NCI-H226 (cell line): Measurements from ENCODE around the gene ADGRL3.
A peak's percentile ranks its signal among the peaks of the same experiment; 100 is the strongest.
"Not testable (repeated sequence)": the region's sequence is repeated elsewhere in the genome, so short reads cannot be mapped to it uniquely, and the experiment has no call there.

Experiments used
- DNase-seq: peaks from one replicate; pipeline ENCODE4 v3.0.0-alpha.2; 2015

Gene ADGRL3

GRCh38 chr4:61207156-61207555, 7.0 kb downstream of the ADGRL3 start:
- not testable (repeated sequence) for DNase-seq

- DNase-seq = no peak
Measured at GRCh38 chr4:61210186-61210939, 10.2 kb downstream of the ADGRL3 start.

DNA sequence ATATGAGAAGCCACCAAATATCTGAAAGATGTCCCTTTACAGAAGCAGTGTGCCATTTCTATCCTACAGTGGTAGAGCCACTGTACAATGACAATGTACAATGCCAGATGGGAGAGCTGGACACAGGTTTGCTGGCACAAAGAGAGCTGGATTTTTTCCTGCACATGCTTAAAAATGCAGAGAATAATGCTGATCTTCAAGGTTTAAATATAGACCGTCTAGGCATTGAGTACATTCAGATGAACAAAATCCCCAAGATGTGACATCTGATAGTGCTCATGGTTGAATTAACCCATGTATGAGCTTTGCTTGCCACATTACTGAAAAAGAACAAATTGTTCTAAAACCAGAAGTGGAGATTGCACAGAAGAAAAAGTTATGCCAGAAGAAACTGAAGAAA, 11.7 kb downstream of the ADGRL3 start:
- no peak for DNase-seq

- DNase-seq = no peak
Measured at GRCh38 chr4:61212788-61213187, 12.7 kb downstream of the ADGRL3 start.

DNA sequence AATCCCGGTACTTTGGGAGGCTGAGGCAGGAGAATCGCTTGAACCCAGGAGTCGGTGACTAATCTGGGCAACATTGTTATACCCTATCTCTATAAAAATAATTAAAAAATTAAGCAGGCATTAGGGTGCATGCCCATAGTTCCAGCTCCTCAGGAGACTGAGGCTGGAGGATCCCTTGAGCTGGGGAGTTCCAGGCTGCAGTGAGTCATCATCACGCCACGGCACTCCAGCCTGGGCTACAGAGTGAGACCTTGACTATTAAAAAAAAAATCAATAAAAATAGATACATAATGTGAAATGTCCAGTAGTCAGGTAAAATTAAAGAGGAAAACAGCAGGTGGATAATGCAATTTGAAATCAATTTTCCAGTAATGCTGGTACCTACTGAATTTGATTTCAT, 14.6 kb downstream of the ADGRL3 start:
- no peak for DNase-seq

- no peak for DNase-seq
Measured at GRCh38 chr4:61217222-61217621, 17.1 kb downstream of the ADGRL3 start.

DNA sequence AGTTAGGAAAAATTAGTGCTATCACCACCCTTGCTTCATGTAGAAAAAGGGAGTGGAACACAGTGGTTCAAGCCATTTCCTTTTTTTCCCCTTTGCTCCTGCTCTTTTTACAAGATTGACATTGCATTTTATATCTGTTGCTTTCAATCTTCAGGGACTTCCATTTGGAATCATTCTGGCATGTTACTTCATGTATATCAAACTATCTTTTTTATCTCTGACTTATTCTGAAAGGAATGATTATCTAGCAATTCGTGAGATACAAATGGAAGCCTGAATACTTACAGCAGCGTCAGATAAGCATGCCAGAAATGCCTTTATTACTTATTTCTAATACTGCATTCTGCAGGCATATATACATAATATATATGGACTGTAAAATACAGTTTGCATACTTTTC, 20.4 kb downstream of the ADGRL3 start:
- peak; percentile 62 for DNase-seq

DNA sequence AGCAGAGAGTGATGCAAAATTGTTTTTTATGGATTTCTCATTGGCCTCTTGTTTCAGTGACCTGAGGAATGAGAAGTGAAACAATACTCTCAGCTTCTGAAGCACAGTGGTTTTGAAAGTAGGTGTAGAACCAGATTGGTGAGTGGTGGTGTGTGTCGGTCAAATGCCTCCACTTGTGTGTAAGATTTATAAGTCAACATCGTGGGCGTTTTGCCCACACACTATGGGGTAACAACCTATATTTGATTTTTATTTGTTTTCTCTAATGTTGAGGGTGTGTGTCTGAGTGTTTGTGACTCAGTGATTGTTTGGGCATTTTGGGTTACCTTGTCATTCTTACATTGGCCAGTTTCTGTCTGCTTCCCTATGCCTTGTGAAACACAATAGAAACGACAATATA, 23.3 kb downstream of the ADGRL3 start:
- no peak for DNase-seq

GRCh38 chr4:61224573-61224972, 24.4 kb downstream of the ADGRL3 start:
- DNase-seq = no peak

- DNase-seq = no peak
Measured at GRCh38 chr4:61225656-61226055, 25.5 kb downstream of the ADGRL3 start.

DNA sequence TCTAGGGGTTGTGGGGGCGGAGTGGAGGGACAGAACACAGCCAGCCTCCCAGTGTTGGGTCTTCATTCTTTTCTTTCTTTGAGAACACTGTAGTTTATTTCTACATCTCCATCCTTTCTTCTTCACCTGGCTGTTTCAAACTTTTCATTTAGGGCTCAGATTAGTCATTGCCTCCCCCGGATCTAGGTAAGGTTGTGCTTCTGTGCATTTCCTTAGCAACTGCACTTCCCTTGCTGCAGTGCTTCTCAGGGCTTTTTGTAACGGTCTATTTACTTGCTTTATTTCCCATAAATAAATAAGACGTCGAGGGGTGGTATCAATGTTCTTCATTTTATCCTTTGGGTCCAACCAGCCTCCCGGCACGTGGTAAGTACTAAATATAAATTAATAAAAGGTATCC, 31.3 kb downstream of the ADGRL3 start:
- DNase-seq = no peak

DNA sequence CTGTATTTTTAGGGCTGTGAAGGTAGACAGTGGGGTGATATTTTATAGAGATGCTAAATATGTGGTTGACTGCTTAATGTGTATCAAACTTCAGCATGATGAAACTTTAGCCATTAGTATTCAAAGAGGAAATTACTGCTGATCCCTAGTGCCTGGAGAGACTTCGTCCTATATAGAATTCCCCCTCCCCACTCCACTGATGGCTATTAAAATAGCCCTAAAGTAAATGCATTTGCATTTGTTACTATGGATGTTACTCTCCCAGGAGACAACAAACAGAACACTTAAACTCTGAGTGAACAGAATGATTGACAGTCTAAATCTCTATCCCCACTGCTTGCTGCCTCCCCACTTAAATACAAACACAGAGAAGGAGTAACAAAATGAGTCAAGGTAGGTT, 39.1 kb downstream of the ADGRL3 start:
- DNase-seq = no peak

DNA sequence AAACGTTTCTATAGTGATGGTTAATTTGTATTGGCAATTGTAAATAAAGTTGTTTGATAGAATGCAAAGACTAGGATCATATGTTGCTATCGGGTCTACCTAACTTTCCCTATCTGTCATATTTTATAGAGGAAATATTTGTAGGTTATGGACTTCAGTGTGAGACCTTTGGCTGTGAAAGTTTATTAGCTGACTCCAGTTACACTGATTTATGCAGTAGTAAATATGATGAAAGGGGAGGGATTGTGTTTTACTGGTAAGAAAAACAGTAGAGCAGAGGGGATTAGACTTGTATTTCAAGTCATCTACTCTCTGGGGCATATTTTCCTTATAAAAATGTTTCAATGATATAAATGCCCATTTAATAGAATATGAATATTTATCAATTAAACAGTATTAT, 43.8 kb downstream of the ADGRL3 start:
- no peak for DNase-seq

- DNase-seq = no peak
Measured at GRCh38 chr4:61245069-61245714, 45.1 kb downstream of the ADGRL3 start.

DNA sequence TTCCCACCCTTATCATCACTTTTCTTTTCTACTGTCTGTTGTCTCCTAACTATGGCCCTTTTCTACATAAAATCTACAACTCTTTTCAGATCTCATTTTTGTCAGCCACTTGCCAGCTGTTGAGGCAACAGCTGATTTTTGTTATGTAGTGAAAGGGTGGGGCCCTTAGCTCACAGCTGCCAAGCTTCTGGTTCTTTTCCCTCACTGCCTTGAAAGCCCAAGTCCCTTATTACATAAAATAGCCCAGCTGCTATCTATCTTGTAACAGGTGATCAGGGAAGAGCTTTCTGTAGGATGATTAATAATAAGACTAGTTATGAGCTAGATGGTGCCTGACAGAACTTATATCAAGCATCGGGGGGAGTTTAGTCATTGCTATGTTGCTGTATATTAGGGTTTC, 45.9 kb downstream of the ADGRL3 start:
- no peak for DNase-seq

- no peak for DNase-seq
Measured at GRCh38 chr4:61248705-61249104, 48.6 kb downstream of the ADGRL3 start.

DNA sequence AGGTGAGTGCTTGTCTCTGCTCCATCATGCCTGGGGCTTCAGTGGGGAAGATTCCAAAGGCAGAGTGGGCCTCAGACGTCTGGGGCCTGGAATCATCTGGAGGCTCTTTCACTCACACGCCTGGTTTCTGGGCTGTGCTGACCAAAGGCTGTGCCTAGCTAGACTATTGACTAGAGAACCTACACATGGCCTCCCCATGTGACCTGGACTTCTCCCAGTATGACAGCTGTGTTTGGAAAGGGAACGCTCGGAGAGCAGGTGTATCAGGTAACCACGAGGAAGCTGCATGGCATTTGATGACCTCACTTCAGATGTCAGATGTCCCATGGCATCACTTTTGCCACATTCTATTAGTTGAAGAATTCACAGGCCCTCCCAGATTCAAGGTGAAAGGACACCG, 51.0 kb downstream of the ADGRL3 start:
- no peak for DNase-seq

DNA sequence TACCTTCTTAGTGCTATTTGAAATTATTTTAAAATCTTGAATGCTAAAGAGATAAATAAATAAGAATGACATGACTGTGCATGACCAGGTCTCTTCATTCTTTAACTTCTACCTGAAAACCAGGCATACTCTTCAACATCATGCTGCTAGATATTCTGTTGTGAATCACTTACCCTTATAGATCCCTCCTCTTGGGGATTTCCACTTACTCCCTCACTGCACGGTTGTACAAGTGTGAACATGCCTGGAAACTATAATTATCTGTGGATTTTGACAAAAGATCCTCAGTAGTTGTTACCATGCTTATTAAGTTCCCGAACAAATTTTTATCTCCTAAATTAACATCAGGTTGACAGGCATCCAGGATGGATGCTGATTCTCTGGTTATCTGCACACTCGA, 54.3 kb downstream of the ADGRL3 start:
- DNase-seq = no peak

GRCh38 chr4:61273233-61273632, 73.1 kb downstream of the ADGRL3 start:
- no peak for DNase-seq

- no peak for DNase-seq
Measured at GRCh38 chr4:61274286-61274685, 74.2 kb downstream of the ADGRL3 start.

DNA sequence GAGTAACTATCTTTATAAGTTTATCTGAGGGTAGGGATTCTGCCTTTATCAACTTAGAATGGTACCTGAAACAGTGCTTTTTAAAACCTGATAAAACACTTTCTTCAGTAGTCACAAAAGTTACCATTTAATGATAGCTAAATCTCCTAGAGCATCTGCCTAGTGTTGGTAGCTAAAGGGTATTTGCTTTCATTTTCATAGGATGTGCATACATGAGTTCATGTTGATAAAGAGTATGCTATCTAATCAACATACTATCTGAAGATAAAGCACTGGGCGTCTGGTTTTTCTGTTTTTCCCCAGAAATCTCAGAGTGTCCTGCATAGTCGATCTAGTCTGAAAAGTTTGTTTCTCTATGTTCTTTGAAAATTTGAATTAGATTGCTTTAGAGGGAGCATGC, 75.1 kb downstream of the ADGRL3 start:
- no peak for DNase-seq

GRCh38 chr4:61276029-61276428, 75.9 kb downstream of the ADGRL3 start:
- DNase-seq = no peak

- DNase-seq = peak; percentile 43
Measured at GRCh38 chr4:61277785-61278760, 77.9 kb downstream of the ADGRL3 start.

DNA sequence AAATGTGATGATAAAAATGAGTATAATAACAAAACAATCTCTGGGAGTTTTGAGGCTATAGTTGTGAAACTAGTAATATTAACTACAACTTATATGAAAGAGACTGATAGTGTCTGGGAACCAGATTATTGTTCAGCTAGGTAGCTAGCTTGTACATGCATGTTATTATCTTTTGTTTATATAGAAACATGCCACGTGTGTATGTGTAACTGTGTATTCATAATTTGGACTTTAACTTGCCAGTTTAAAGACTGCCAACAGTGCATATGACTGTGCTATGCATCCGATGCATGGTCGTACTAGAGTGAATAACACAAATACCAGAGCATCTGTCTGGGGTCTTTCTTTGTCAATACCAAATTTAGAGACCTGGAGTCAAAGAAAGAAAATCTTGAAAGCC, 92.2 kb downstream of the ADGRL3 start:
- DNase-seq = no peak
